GM19238 (cell line): Measurements from ENCODE around the gene MGAT4D.
"Not testable (repeated sequence)": the region's sequence is repeated elsewhere in the genome, so short reads cannot be mapped to it uniquely, and the experiment has no call there.

ENCODE experiments used
- DNase-seq: peaks from one replicate; pipeline ENCODE4 v3.0.0; 2011; ENCODE audit warnings: low spot score; ENCODE audit not compliant: insufficient read length

MGAT4D gene

DNA sequence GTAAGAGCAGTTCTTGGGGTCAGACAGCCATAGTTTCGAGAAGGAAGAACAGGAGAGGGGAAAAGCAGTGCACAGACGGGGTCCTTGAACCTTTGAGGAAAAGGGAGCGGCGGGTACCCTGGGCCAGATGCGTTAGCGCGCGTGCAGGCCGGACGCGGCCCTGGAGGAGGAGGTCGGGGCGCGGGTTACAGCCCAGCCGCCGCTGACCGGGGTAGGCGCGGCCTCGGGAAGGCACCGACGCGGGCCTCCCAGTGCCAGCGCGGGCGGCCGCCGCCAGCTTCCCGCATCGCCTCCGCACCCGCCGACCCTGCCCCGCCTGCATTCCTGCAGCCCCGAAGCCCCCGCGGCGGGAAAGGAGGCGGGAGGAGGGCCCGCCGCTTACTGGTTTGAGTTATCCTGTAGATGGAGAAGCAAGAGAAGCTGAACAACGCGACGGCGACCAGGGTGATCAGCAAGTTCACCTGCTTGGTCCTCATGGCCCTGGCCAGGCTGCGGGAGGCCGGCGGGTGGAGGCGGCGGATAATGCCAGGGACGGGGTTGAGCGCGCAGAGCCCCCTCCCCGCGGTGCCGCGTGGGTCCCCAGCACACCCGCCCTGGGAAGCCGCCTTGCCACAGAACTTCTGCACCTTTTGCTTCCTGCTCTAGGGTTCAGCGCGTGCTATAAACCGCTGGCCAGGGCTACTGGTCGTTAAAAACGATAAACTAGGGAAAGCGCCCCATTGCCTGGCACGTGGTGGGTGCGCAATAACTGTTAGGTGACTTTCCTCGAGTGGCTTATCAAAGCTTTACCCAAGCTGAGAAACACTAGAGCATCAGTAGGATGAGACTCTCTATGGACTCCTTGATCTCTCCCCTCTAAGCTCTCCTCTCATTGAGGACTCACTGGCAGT, at the start of gene MGAT4D:
MGAT4D (minus strand) TSS at position 547 of the 890 bp plus-strand sequence; CDS start at position 476, 71 bp downstream.
- no peak for DNase-seq

DNA sequence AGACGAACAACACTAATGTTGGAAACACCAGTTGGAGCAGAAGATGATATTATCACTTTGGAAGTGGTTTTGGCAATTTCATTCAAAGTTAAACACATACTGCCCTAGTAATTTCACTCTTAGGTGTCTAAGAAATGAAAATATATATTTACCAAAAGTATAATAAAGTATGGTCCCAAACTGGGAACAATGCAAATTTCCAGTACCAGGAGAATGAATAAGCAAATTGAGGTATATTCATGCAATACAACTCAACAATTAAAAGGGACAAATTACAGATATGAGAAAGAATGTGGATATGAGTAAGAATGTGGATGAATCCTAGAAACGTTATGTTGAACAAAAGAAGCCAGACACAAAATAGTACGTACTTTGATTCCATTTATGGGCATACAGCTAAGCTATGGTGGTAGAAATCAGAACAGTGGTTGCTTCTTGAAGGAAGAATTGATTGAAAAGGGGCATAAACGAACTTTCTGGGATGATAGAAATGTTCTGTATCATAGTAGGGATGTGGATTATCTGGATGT, 35.9 kb upstream of the MGAT4D start:
- DNase-seq, result no peak

DNA sequence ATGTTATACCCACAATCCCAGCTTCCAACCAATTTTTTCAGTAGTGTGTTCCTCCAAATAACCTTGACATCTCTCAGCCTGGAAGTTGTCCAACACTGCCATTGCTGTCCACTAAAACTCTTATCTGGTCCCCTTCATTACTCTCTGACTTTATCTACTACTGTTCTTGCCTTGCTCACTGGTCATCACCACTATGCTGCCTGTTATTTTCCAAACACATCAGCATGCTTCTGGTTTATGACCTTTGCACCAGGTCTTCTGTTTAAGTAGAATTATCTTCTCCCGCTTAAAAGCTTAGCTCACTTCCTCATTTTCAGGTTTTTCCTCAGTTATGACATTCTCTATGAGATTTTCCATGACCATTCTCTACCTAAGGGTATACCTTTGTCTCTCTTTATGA, 31.3 kb upstream of the MGAT4D start:
- DNase-seq, result no peak

DNA sequence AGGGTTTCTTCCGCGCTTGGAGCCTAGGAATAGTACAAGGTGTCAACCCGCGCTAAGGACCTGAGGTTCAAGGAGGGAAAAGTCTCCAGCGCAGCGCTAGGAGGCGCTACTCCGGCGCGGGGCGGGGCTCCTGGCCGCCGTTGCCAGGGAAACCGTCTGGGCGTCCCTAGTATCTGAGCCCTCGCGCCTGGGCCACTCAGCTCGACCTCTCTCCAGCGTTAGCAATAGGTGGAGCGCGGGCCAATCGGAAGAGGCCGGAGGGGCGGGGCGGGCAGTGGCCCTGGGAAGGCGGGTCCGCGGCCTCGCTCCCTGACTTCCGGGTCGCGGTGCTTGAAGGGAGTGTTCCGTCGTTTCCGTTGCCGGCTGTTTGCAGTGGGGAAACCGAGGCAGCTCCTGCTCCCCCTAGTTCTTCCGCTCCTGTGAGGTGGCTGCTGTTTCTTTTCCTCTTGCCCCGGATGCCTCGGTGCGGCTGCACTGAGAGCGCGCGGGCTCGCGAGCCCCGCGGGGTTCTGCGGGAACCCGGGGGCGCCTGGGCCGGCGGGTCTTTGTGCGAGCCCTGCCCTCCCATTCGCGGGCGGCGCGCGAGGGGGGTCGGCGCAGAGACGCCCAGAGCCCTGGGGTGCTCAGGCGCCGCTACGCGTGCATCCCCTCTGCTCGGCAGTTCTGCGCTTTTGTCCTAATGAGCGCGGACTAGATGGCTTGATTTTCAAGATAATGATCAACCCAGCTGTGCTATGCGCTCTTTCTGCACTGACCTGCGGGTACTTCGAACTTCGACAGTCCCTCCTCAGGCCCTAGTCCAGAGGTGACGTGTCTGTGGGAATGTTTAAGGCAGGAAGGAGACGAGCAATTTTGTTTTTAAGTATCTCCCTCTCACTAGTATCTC, 26.0 kb upstream of the MGAT4D start, which contains the start of gene ELMOD2:
ELMOD2 (plus strand) TSS at position 312 of the 886 bp plus-strand sequence. CDS start 1,261 bp downstream, outside the sequence.
- peak; percentile 96 for DNase-seq

DNA sequence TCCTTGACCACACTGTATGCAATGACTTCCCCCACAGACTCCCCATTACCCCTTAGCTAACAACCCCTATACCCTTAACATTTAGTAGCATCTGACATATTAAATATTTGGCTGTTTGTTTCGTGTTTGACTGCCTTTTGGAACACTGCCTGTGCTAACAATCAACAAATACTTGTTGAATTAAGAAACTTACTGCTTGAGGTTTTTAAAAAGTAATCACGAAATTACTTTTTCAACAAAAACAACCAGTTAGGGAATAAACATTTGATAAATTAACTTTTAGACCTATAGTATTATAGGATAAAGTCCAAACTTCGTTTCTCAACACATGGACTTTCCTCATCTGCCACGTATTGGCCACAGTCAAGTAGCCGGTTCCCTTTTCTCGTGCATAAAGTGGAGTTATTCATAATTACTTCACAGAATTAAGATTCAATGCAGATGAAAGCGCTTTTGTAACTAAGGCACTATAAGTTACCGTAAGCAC, 25.3 kb upstream of the MGAT4D start:
- no peak for DNase-seq

DNA sequence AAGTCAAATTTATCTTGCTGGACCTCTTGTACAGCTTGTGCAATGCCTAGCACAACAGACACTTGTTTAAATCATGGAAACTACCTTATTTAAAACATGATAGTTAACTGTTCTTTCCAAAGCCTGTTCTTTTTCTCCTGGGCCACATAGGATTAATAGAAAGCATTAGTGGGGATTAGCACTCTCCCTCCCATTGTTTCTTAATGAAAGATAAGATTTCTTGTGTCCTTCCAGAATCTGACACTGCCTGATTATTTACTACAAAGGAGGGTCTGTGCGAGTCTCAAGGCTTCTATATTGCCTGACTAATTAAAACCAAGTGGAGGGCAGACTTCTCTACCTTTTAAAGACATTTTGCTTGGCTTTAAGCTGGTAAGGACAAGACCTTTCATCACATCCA, 17.3 kb upstream of the MGAT4D start:
- no peak for DNase-seq

DNA sequence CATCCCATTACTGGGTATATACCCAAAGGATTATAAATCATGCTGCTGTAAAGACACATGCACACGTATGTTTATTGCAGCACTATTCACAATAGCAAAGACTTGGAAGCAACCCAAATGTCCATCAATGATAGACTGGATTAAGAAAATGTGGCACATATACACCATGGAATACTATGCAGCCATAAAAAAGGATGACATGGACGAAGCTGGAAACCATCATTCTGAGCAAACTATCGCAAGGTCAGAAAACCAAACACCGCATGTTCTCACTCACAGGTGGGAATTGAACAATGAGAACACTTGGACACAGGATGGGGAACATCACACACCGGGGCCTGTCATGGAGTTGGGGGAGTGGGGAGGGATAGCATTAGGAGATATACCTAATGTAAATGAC, 15.7 kb upstream of the MGAT4D start:
- not testable (repeated sequence) for DNase-seq

DNA sequence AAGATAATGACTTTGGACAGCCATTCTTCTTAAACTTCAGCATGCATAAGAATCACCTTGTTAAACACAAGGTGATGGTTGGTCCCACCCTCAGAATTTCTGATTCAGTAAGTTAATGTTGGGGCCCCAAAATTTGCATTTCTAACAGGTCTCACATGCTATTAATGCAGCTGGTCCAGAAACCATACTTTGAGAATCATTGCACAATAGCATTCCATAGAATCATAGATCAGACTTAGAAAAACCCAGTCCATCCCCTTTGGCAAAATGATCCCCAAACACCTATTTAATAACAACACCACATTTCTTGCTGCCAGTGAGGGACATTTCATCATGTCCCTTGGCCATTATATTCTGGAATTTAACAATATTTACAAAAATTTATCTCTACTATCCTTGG, 6.2 kb upstream of the MGAT4D start:
- DNase-seq, result no peak

DNA sequence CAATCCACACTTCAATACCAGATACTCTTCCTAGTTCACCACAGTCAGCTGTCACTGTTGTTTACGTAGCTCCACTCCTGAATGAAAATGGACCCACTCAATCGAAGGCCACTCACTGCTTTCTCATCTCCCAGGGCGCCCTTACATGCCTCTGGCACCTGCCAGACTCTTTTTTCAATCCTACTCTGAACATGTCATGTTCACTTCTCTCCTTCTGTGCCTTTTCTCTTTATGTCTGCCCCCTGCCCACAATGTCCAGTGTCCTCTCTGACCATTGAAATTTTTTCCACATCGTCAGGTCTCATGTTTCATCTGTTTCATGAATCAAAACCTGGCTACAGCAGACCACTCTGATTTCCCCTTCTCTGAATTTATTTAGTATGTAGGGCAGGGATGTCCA, 1.3 kb upstream of the MGAT4D start:
- no peak for DNase-seq

DNA sequence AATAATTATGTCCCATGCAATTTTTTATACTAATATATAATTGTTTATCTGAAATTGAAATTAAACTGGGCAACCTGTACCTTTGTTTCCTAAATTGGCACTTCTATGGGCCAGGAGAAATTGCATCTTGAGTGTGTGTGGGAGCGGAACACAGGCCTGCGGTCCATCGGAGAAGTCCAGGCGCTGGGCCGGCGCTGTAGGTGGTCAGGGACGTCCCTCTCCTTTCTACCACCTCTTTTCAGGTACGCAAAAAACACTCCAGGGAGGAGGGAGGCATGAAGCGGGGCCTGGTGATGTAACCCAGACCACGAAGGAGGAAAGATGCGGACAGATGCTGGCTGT, 717 bp downstream of the MGAT4D start:
- DNase-seq, result no peak

DNA sequence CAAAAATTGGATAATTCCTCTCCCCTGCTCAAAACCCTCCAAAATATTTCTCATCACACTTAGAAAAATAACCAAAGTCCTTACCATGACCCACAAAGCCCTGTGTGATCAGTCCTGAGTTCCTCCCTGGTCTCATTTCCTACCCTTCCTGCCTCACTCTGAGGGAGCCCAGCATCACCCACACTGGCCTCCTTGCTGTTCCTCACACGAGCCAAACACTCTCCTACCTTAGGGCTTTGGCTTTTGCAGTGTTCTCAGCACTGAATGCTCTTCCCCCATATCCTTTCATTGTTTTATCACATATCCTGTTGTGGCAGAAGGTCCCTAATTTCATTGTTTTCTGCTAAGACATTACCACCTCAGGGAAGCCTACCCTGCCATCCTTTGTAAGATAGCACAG, 12.2 kb downstream of the MGAT4D start:
- DNase-seq, result no peak

DNA sequence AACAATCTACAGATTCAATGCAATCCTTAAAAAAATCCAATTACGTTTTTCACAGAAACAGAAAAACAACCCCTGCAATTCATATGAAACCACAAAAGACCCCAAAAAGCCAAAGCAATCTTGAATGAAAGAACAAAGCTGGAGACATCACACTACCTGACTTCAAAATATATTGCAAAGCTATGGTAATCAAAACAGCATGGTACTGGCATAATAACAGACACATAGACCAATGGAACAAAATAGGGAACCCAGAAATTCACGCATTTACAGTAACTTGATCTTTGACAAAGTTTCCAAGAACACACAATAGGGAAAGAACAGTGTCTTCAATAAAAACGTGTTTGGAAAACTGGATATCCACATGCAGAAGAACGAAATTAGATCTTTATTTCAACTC, 14.6 kb downstream of the MGAT4D start:
- DNase-seq, result no peak

DNA sequence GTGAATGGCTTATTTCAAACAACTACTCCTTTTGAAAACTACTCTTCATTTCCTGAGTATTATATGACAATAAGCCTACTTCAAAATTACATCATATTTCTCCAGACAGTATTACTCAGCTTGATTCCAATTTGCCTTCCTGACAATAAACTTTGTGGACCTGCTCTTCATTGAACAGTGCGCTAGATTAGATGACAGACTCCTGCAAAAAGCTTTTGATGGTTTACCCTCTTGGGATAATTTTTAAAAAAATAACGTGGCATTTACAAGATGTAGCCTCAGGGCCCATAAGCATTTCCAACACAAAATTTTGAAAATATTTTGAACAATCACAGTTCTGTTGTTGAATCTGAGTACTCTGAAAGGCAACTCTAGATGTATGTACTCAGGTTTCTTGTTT, 25.9 kb downstream of the MGAT4D start:
- DNase-seq, result no peak

DNA sequence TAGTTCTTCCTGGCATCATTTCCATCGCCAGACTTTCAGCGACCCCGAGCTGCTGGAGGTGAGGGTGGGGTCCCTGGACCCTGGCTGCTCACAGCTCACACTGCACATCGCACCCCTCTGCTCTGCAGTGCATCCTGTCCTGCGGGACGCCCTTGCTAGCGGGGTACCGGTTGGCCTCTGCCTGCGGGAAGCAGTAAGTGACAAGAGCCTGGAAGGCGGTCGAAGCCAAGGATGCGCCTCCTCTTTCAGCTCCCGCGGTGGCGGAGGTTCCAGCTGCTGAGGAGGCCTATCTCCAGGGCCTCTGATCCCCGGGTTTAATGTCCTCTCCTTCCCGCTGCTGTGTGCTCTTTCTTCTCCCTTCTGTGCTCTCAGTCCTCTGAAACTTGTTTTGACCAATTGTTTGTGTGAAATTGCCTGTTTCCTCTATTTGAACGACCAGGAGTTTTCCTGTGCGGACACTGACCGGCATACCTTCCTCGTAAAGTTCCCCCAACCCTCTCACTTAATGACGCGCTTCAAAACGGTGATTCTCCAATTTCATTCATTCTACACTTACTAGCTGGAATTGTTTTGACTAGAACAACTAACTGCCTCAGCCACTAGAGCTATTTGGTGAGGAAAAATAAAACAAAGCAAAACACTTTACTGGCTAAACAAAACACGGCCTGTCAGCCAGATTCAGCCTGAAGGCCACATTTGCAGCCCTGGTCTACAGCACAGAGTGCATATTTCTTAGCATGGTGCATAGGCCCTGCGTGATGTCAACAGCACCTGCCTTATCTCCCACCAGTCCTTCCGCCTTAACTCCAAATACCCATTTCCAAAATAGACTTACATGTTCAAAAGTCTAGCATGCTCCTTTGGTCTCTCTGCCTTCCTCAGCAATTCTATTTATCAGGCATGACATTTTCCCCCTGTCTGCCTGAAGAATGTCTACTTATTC, 28.0 kb downstream of the MGAT4D start:
- DNase-seq, result no peak

DNA sequence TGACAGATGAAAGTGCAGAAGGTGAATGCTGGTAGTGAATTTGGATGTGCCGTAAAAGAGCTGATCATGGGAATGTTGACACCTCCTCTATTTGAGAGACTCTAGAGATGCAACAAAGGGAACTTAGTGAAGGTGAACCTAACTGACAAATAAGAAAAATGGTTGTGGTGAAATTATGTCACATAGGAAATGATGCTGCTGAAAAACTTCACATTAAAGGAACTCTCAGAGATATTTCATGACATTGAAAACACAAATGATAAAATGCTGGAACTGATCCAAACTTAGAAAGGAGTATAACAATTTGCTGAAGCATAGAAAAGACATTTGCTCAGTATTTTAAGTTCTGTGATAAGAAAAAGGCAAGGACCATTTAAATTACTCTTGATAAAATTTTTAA, 31.9 kb downstream of the MGAT4D start:
- DNase-seq, result no peak

DNA sequence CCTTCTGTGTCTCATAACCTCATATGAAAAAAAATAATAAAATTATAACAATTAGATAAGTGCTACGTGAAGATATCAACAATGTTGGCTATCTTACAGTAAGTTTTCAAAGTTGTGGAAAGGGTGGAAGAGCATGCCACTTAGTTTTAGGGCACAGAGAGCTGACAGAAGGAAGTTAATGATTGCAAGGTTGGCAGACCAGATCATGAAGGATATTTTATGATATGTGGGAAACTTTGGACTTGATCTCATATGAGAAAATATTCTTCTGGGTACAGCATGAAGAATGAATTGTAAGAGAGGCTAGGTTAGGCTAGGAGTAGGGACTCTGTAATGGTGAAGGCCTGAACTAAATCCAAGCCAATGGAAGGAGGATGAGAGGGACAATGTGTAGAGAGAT, 34.5 kb downstream of the MGAT4D start:
- no peak for DNase-seq

DNA sequence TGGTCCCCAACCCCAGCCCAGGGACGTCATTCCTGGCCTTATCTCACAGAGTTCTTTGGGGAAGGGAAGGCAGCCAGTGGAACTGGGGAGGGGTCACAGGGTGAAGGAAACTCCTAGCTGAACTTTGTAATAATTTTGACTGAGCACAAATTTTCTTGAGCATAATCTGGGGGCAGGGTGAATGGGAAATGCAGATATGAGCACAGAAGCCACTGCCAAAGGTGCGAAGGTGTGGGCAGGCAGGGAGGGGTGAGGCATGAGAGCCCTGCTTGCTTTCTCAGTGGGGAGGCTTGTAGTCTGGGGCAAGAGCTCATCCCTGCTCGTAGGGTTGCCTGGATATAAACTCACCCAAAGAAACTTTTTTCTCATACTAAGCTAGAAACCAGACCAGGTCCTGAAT, 34.9 kb downstream of the MGAT4D start:
- DNase-seq, result no peak

DNA sequence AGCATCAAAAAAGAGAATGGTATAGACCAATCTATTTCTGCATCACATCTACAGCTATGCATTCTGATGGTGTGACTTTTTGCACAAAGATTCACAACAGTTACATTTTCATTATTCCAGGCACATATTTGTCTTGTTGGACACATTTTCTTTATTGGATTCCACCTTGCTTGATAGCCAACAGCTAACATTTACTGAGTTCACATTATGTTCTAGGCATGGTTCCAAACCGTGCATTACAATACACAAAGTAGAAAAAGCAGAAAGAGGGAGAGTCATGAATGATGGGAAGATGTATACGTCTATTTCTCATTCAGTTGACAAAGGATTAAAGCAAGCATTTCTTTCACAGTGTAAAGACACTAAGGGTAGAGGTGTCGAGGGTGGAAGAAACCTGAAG, 47.7 kb downstream of the MGAT4D start:
- DNase-seq, result no peak

DNA sequence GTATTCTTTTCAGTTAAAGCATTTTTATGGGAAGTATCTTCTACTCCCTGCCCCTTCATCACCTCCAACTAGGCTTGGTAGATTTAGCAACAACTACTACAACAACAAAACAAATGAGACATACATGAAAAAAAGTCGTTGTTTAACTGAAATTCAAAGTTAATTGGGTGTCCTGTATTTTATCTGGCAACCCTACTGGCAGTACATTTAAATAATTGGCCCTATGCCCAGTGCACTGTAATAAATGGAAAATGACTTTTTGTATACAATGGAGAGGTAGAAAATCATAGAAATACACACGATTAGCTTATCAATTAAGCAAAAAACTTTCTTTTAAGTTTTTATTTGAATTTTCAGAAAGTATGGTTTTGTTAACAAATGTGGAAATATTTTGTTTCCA, 49.3 kb downstream of the MGAT4D start:
- DNase-seq, result no peak

DNA sequence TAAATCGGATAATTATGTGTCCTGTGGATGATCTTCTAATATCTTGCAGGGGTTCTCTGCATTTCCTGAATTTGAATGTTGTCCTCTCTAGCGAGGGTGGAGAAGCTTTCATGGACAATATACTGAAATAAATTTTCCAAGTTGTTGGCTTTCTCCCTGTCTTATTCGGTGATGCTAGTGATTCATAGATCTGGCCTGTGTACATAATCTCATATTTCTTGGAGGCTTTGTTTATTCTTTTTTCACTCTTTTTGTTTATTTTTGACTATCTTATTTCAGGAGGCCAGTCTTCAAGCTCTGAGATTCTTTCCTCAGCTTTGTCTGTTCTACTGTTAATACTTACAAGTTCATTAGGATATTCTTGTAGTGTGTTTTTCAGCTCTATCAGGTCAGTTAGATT, 49.9 kb downstream of the MGAT4D start:
- DNase-seq, result no peak

DNA sequence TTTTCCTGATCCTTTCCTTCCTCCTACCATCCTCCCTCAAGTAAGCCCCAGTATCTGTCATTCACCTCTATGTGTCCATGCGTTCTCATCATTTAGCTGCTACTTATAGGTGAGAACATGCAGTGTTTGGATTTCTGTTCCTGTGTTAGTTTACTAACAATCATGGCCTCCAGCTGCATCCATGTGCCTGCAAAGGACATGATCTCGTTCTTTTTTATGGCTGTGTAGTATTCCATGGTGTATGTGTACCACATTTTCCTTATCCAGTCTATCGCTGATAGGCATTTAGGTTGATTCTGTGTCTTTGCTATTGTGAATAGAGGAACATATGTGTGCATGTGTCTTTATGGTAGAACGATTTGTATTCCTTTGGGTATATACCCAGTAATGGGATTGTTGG, 53.7 kb downstream of the MGAT4D start:
- DNase-seq, result not testable (repeated sequence)
